Liver (tissue), 9 donors: ENCODE results near the gene HNF4A. TPM values are rescaled to one million over a fixed set of nuclear protein-coding genes. Genes with fewer than 3 reads are reported as not detected.
"Not testable (repeated sequence)": the region's sequence is repeated elsewhere in the genome, so short reads cannot be mapped to it uniquely, and the experiment has no call there.

Experiments used
- DNase-seq: peaks from one replicate; pipeline ENCODE4 v3.0.0-alpha.2; 2017; ENCODE audit warnings: low spot score
- H3K27ac ChIP-seq, 2 donors: one replicate each; pipeline ENCODE4 v1.7.0; 2013; ENCODE audit warnings: inconsistent platforms in 2 of 2, low read length in 2 of 2, control low read depth in 1 of 2, low read depth in 1 of 2, mild to moderate bottlenecking in 1 of 2
- H3K27me3 ChIP-seq, 4 donors: one replicate each; pipeline versions ENCODE4 v1.6.1 to v1.7.0; 2013; ENCODE audit warnings: low read length in 3 of 4, inconsistent platforms in 1 of 4, mild to moderate bottlenecking in 1 of 4, moderate library complexity in 1 of 4; ENCODE audit not compliant: control insufficient read depth in 4 of 4, insufficient read depth in 4 of 4
- H3K36me3 ChIP-seq, 4 donors: one replicate each; pipeline versions ENCODE4 v1.6.1 to v1.7.0; 2013; ENCODE audit warnings: low read length in 3 of 4, mild to moderate bottlenecking in 3 of 4, low read depth in 1 of 4, moderate library complexity in 1 of 4; ENCODE audit not compliant: control insufficient read depth in 4 of 4, insufficient read depth in 3 of 4
- H3K4me1 ChIP-seq, 4 donors: one replicate each; pipeline versions ENCODE4 v1.6.1 to v1.7.0; 2013; ENCODE audit warnings: low read length in 3 of 4, mild to moderate bottlenecking in 3 of 4, moderate library complexity in 1 of 4; ENCODE audit not compliant: control insufficient read depth in 4 of 4, insufficient read depth in 4 of 4
- H3K4me3 ChIP-seq, 3 donors: one replicate each; pipeline versions ENCODE4 v1.6.1 to v1.7.0; 2013; ENCODE audit warnings: low read length in 3 of 3, control low read depth in 1 of 3, low read depth in 1 of 3, mild to moderate bottlenecking in 1 of 3
- H3K9ac ChIP-seq, 2 donors: one replicate each; pipeline ENCODE4 v1.7.0; 2013; ENCODE audit warnings: low read length in 2 of 2, mild to moderate bottlenecking in 2 of 2, moderate library complexity in 2 of 2, control low read depth in 1 of 2, low read depth in 1 of 2
- H3K9me3 ChIP-seq, 4 donors: one replicate each; pipeline versions ENCODE4 v1.6.1 to v1.7.0; 2013; ENCODE audit warnings: low read length in 3 of 4; ENCODE audit not compliant: control insufficient read depth in 4 of 4
- EGR1 ChIP-seq, 2 donors: IDR thresholded peaks; 2 replicates each; pipeline ENCODE4 v1.6.1; 2016 to 2018; ENCODE audit warnings: antibody characterized with exemption in 2 of 2, low read depth in 2 of 2
- FOXA1 ChIP-seq: IDR thresholded peaks from 2 replicates; pipeline ENCODE4 v1.6.1; 2016; ENCODE audit warnings: antibody characterized with exemption
- FOXA2 ChIP-seq: IDR thresholded peaks from 2 replicates; pipeline ENCODE4 v1.6.1; 2016; ENCODE audit warnings: antibody characterized with exemption
- HNF4A ChIP-seq, 2 donors: conservative IDR thresholded peaks; 2 replicates each; pipeline ENCODE4 v1.6.1; 2016; ENCODE audit warnings: antibody characterized with exemption in 2 of 2, mild to moderate bottlenecking in 2 of 2
- JUND ChIP-seq, 2 donors: IDR thresholded peaks; 2 replicates each; pipeline ENCODE4 v1.6.1; 2016; ENCODE audit warnings: antibody characterized with exemption in 2 of 2
- NR2F2 ChIP-seq: IDR thresholded peaks from 2 replicates; pipeline ENCODE4 v1.6.1; 2016; ENCODE audit warnings: antibody characterized with exemption
- RAD21 ChIP-seq, 2 donors: IDR thresholded peaks; 2 replicates each; pipeline ENCODE4 v1.6.1; 2016; ENCODE audit warnings: antibody characterized with exemption in 2 of 2, mild to moderate bottlenecking in 2 of 2
- SP1 ChIP-seq: IDR thresholded peaks from 2 replicates; pipeline ENCODE4 v1.6.1; 2018; ENCODE audit warnings: antibody characterized with exemption, mild to moderate bottlenecking
- YY1 ChIP-seq: IDR thresholded peaks from 2 replicates; pipeline ENCODE4 v1.6.1; 2016; ENCODE audit warnings: antibody characterized with exemption, mild to moderate bottlenecking
- WGBS: extraction: QIAGEN DNeasy Blood & Tissue Kit; methylation state at CpG from one replicate; pipeline ENCODE4 v1.1.7; 2013; 5-methylcytosine and 5-hydroxymethylcytosine counted together
- polyA plus RNA-seq, 2 donors: library from polyadenylated mRNA; stranded (reverse) in 1 of 2; unstranded in 1 of 2; fragments of 200-250 nt in 1 of 2; fragments of >200 nt in 1 of 2; fragmentation: Nextera tagmentation in 1 of 2; extraction: Ambion mirVana in 1 of 2; gene quantifications; one replicate each; pipeline versions ENCODE4 v1.2.1 to v1.2.3, GENCODE V29; 2013 to 2015
- total RNA-seq, 2 donors: library from RNA; depleted of rRNA; stranded (reverse); fragments of >200 nt; gene quantifications; one replicate each; pipeline ENCODE4 v1.2.3, GENCODE V29; 2014
- TF ChIP-seq, protein P1 (sequence below): IDR thresholded peaks from 2 replicates; pipeline ENCODE4 v1.6.1; 2016; ENCODE audit warnings: antibody characterized with exemption
- TF ChIP-seq, protein P2 (sequence below): IDR thresholded peaks from 2 replicates; pipeline ENCODE4 v1.6.1; 2016; ENCODE audit warnings: antibody characterized with exemption
- TF ChIP-seq, protein P3 (sequence below): fragments of 150-350 bp; IDR thresholded peaks from 2 replicates; pipeline ENCODE4 v1.5.1; 2017; ENCODE audit warnings: improper control_type of control experiment, low read depth, low read length; ENCODE audit not compliant: missing input control
- TF ChIP-seq, protein P4 (sequence below): IDR thresholded peaks from 2 replicates; pipeline ENCODE4 v1.6.1; 2016; ENCODE audit warnings: antibody characterized with exemption
- donor health status: healthy.
- donor health status: healthy.
- donor health status: healthy.
- donor health status: healthy.
- donor health status: healthy.

Gene HNF4A
- total and polyA plus RNA-seq, 4 donors, result 51.7 to 171 (median 86.0) TPM

DNA sequence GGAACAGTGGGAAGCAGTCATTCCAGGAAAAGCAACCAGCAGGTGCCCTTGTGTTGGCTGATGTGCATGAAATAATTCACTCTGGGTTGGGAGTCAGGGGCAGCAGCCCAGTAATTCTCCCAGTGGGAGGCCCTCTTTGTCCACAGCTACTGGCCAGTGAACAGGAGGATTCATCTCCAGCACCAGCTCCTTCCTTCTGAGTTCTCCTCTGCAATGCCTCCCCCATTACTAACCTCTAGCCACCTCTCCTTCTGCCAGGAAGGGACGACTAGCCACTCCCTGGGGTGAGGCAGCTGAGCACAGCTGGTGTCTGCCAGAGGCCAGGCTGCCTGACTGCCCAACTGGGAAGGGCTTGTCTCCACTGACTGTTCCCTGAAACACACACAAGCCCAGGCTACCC lies 31.2 kb upstream of the HNF4A start:
- no peak for DNase-seq
- TF ChIP-seq EGR1 (IDR thresholded peaks at IDR 0.05; ENCODE audit: low read depth in 2 of 2), result no peak
- no peak for TF ChIP-seq RAD21 (IDR thresholded peaks at IDR 0.05)
- TF ChIP-seq, protein P1, sequence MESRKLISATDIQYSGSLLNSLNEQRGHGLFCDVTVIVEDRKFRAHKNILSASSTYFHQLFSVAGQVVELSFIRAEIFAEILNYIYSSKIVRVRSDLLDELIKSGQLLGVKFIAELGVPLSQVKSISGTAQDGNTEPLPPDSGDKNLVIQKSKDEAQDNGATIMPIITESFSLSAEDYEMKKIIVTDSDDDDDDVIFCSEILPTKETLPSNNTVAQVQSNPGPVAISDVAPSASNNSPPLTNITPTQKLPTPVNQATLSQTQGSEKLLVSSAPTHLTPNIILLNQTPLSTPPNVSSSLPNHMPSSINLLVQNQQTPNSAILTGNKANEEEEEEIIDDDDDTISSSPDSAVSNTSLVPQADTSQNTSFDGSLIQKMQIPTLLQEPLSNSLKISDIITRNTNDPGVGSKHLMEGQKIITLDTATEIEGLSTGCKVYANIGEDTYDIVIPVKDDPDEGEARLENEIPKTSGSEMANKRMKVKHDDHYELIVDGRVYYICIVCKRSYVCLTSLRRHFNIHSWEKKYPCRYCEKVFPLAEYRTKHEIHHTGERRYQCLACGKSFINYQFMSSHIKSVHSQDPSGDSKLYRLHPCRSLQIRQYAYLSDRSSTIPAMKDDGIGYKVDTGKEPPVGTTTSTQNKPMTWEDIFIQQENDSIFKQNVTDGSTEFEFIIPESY, result no peak
- TF ChIP-seq, protein P2, sequence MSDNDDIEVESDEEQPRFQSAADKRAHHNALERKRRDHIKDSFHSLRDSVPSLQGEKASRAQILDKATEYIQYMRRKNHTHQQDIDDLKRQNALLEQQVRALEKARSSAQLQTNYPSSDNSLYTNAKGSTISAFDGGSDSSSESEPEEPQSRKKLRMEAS, result no peak
- TF ChIP-seq NR2F2, result no peak
- no peak for TF ChIP-seq SP1
- TF ChIP-seq FOXA2, result no peak
- TF ChIP-seq, protein P3, sequence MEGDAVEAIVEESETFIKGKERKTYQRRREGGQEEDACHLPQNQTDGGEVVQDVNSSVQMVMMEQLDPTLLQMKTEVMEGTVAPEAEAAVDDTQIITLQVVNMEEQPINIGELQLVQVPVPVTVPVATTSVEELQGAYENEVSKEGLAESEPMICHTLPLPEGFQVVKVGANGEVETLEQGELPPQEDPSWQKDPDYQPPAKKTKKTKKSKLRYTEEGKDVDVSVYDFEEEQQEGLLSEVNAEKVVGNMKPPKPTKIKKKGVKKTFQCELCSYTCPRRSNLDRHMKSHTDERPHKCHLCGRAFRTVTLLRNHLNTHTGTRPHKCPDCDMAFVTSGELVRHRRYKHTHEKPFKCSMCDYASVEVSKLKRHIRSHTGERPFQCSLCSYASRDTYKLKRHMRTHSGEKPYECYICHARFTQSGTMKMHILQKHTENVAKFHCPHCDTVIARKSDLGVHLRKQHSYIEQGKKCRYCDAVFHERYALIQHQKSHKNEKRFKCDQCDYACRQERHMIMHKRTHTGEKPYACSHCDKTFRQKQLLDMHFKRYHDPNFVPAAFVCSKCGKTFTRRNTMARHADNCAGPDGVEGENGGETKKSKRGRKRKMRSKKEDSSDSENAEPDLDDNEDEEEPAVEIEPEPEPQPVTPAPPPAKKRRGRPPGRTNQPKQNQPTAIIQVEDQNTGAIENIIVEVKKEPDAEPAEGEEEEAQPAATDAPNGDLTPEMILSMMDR, result no peak
- TF ChIP-seq YY1, result no peak
- TF ChIP-seq HNF4A (conservative IDR thresholded peaks at IDR 0.05), result no peak
- no peak for TF ChIP-seq JUND (IDR thresholded peaks at IDR 0.05)
- TF ChIP-seq, protein P4, sequence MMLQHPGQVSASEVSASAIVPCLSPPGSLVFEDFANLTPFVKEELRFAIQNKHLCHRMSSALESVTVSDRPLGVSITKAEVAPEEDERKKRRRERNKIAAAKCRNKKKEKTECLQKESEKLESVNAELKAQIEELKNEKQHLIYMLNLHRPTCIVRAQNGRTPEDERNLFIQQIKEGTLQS, result no peak
- TF ChIP-seq FOXA1, result no peak
- Histone ChIP-seq H3K9ac (no peak overlapping the region), H3K4me1 (peaks cover 0 to 4% (median 3%) of the 10 kb centered on the region in 4 donors), H3K9me3 (no peaks in the 10 kb centered on the region), H3K27me3 (no peaks in the 10 kb centered on the region), H3K27ac (no peak overlapping the region), H3K36me3 (no peaks in the 10 kb centered on the region), H3K4me3 (no peak overlapping the region)
- 30% methylated on average over 1 of the region's 1 CpG for WGBS

DNA sequence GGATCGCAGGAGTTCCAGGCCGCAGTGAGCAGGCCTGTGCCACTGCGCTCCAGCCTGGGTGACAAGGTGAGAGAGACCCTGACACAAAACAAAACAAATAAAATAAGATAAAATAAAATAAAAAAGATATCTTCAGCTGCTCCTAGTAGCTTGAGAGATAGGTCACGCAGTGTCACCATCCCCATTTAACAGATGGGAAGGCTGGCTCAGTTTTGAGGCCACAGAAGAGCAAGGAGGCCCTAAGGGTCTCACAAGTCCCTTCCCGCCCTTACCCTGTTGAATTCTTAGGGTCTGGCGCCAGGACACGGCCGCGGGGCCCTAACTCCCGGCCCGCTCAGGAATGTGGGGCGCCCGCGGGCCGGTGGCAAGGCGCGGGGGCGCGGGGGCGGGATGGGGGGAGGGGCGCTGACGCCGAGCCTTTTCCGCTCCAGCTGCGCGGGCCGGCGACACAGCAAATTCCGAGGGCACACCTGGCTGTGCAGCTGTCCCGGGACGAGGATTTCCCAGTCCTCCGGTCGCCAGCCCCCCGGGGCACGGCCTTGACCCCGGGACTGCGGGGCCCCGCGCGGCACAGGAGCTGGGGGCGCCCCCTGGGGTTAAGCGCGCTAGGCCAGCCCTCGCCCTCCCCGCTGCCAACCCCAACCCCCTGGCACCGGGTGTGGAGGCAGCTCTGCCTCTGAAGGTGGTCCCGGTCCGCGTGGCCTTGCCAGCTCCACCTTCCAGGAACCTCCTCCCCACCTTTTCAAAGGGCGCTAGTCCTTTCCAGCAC lies 28.9 kb upstream of the HNF4A start:
- H3K27me3 ChIP-seq, result no peaks in the 10 kb centered on the region
- TF ChIP-seq, protein P1, result no peak
- no peak for TF ChIP-seq HNF4A (conservative IDR thresholded peaks at IDR 0.05)
- TF ChIP-seq, protein P2, result no peak
- 16% methylated on average over 50 of the region's 50 CpGs for WGBS
- DNase-seq, result no peak
- no peaks in the 10 kb centered on the region for H3K9me3 ChIP-seq
- H3K9ac ChIP-seq, result no peak overlapping the region
- no peak overlapping the region for H3K27ac ChIP-seq
- peak overlapping the region in 1 of 3 donors; percentile 42 for H3K4me3 ChIP-seq
- no peaks in the 10 kb centered on the region for H3K36me3 ChIP-seq
- peaks cover 0 to 4% (median 3%) of the 10 kb centered on the region in 4 donors for H3K4me1 ChIP-seq

DNA sequence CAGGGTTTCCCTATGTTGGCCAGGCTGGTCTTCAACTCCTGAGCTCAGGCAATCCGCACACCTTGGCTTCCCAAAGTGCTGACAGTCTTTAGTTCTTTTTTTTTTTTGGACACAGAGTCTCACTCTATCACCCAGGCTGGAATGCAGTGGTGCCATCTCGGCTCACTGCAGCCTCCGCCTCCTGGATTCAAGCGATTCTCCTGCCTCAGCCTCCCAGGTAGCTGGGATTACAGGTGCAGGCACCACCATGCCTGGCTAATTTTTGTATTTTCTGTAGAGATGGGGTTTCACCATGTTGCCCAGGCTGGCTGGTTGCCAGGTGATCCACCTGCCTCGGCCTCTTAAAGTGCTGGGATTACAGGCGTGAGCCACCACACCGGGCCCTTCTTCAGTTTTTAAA lies 27.8 kb upstream of the HNF4A start:
- 93% methylated on average over 7 of the region's 7 CpGs for WGBS
- not testable (repeated sequence) for H3K9ac ChIP-seq, H3K27ac ChIP-seq, H3K4me1 ChIP-seq, H3K4me3 ChIP-seq, H3K27me3 ChIP-seq, H3K9me3 ChIP-seq, H3K36me3 ChIP-seq, DNase-seq
